ENCODE measurements around the gene MPV17L. TPM values are rescaled to one million over a fixed set of nuclear protein-coding genes. Genes with fewer than 3 reads are reported as not detected.
A peak's percentile ranks its signal among the peaks of the same experiment; 100 is the strongest.

MPV17L gene
- total and polyA plus RNA-seq, 2 donors (not counting 1 experiment from before 2014, with no cell fraction given), result 0.02 to 0.66 TPM

DNA sequence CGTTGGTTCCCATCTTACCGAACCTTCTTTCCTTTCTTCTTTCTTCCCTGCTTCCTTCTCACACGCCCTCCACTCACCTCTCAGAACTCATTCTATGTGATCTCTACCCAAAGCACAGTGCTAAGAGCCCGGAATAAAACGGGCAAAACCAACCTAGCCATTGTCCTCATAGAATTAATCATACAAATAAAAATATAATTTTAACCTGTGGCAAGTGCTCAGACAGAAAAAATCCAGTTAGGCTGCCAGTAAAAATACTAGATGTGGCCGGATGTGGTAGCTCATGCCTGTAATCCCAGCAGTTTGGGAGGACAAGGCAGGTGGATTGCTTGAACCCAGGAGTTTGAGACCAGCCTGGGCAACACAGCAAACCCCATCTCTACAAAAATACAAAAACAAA, 65.8 kb downstream of the MPV17L start:
- TF ChIP-seq EZH2 (IDR thresholded peaks at IDR 0.05; ENCODE audit: low read length, missing control alignments), result no peak
- TF ChIP-seq, protein P1, sequence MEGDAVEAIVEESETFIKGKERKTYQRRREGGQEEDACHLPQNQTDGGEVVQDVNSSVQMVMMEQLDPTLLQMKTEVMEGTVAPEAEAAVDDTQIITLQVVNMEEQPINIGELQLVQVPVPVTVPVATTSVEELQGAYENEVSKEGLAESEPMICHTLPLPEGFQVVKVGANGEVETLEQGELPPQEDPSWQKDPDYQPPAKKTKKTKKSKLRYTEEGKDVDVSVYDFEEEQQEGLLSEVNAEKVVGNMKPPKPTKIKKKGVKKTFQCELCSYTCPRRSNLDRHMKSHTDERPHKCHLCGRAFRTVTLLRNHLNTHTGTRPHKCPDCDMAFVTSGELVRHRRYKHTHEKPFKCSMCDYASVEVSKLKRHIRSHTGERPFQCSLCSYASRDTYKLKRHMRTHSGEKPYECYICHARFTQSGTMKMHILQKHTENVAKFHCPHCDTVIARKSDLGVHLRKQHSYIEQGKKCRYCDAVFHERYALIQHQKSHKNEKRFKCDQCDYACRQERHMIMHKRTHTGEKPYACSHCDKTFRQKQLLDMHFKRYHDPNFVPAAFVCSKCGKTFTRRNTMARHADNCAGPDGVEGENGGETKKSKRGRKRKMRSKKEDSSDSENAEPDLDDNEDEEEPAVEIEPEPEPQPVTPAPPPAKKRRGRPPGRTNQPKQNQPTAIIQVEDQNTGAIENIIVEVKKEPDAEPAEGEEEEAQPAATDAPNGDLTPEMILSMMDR (conservative IDR thresholded peaks at IDR 0.05 in 1 of 2, IDR thresholded peaks at IDR 0.05 in 1 of 2; ENCODE audit: low read depth in 1 of 2, low read length in 2 of 2), result no peak
- peak in 1 of 2 donors; percentile 72 for DNase-seq (ENCODE audit: low read depth in 2 of 2)
- Histone ChIP-seq H3K79me2 (ENCODE audit: control insufficient read depth, insufficient read depth, low read length) (no peaks in the 10 kb centered on the region), H3K36me3 (ENCODE audit: control insufficient read depth, insufficient read depth, low read length) (no peaks in the 10 kb centered on the region), H3K4me3 (replicated peaks in 1 of 4; ENCODE audit: control extremely low read depth in 1 of 4, insufficient read depth in 1 of 4, low read depth in 3 of 4, low read length in 4 of 4) (no peak overlapping the region), H3K4me1 (ENCODE audit: control insufficient read depth, extremely low read depth, insufficient read depth, low read length) (no peaks in the 10 kb centered on the region), H4K20me1 (ENCODE audit: control insufficient read depth, extremely low read depth, insufficient read depth, low read length) (no peaks in the 10 kb centered on the region), H2AFZ (ENCODE audit: low read length) (no peak overlapping the region), H3K9ac (ENCODE audit: insufficient read depth, low read length) (no peak overlapping the region), H3K27ac (ENCODE audit: insufficient read depth, low read length) (no peak overlapping the region), H3K4me2 (ENCODE audit: extremely low read depth, insufficient read depth, low read length) (no peak overlapping the region), H3K9me3 (ENCODE audit: control insufficient read depth, insufficient read depth, low read depth, low read length) (no peaks in the 10 kb centered on the region), H3K27me3 (ENCODE audit: control insufficient read depth, insufficient read depth, low read length) (no peaks in the 10 kb centered on the region)

Other genes with a start within 250 kb of the MPV17L start
- gene NPIPA5, start 17.5 kb upstream of the MPV17L start, total RNA-seq, result 3.1 and 8.6 TPM in 2 replicates
- gene NPIPA5, start 17.5 kb upstream of the MPV17L start, polyA plus RNA-seq, result 4.7 and 32.9 TPM in 2 replicates
- 32.6 and 39.1 TPM in 2 replicates for gene BMERB1, start 38.8 kb downstream of the MPV17L start, total RNA-seq
- gene BMERB1, start 38.8 kb downstream of the MPV17L start, polyA plus RNA-seq, result 39.4 and 46.0 TPM in 2 replicates
- 13.6 and 18.8 TPM in 2 replicates for gene MARF1, start 247.4 kb downstream of the MPV17L start, total RNA-seq
- gene MARF1, start 247.4 kb downstream of the MPV17L start, polyA plus RNA-seq, result 14.0 and 14.6 TPM in 2 replicates